ENCODE measurements around the gene CAPZB.

The CAPZB gene

DNA sequence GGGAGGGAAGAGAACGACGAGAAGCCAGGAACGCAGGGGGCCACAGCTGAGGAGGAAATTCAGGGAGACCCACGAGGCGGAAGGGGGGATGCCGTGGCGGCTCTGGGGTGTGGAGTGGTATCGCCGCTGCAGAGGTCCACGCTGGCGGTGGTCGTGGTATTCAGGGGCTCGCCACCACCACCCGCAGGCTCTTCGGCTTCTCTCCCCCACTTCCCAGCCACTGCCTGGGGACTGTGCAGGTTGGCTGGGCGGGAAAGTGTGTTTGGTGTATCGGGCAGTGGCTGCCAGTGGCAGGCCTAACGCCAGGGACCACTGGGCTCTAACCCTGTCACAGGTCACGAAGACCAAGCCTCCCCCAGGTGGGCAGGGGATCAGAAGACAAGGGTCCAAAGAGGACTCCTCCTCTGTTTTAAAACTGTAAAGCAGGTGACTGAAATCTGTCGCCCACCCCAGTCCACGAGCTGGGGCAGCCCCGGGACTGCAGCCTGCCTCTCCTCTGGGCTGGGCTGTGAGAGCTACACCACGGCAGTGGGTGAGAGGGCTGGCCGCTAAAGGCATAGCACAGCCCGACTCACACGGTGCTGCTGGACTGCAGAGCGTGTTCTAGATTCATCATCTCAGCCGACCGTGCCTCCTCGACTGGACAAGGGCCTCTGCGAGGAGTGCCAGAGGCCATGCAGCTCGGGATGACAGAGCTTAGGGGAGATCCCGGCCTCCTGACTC lies 142.3 kb downstream of the CAPZB start:
- DNase-seq = no peak

DNA sequence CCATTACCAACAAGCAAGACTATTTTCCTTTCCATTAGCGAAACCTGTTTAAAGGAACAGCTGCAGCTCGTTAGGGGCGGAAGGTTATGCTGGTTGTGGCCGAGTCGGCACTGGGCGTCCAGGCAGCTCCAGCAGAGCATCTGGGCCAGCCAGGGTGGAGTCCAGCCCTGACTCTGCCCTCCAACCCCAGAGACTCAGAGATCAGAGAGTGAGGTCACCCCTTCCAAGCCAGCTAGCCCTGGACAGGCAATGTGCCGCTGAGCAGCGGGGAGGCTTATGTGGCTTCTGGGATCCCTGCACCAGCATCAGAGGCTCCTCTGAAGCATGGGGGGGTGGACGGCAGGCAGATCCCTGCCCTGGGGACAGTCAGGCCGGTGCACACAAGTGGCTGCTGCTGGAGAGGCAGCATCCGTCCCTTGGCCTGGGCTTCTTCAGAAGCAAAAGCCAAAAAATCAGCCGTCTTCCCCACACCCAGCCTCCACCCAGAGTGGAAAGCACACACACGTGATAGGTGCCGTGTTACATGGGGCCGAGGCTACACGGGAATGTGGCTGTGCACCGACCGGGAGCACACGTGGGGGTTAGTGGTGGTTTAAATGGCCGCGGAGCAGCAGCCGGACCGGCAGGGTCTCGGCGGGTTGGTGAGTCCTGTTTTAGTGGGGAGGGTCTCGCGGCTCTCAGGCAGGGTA lies 143.1 kb downstream of the CAPZB start:
- DNase-seq = no peak

DNA sequence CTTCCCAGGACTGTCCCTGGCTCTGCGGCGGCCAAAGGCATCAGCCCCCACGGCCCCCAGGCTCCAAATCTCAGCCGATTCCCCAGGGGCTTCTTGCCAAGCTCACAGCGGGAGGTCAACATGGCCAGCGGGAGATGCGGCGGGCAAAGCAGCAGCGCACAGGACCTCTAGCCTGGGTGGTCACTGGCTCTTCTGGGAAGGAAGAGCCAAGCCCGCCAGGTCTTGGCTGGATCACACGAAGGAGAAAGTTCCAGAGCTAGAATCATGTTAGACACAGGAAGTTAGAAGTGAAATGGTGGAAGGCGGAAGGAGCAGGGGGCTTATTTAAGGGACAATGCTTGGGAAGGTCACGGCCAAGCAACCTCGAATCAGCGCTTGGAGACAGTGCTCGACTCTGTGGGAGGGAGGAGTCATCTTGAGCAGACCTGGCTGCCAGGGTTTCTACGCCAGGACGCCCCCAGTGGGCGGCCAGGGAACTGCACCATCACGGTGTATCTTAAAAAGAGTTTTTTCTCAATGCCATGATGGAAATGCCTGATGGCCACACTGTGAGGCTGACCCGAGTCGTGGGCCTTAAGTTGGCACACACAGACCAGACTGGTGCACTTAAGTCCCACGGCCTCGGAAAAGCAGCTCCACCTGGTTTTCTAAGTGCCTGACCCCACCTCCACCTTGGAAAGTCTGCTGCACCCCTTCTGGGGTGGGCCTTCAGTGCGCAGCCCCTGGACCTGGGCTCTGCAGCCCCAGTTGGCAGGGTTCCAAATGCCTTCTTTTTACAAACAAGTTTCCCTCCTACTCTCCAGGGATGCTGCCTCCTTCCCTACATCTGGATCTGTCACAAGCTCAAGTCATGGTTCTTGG lies 143.9 kb downstream of the CAPZB start:
- DNase-seq = peak; percentile 84

DNA sequence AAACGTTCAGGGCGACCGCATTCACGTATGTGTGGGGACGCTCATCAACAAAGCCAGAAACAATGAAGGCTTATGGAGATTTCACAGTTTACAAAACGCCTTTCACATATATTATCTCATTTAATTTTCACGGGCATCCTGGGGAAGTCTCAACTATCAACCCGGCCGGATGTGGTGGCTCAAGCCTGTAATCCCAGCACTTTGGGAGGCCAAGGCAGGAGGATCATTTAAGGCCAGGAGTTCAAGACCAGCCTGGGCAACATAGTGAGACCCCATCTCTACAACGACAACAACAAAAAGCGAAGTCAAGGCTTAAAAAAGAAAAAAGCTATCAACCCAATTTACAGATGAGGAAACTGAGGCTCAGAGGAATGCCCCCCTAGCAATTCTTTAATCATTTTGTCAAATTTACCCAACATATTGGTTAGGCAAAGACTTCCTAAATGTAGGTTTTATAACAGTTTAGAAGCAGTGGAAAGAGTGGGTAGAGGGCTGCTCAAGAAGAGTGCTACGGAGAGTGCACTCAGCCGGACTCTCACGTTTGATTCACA lies 144.9 kb downstream of the CAPZB start:
- DNase-seq = no peak

DNA sequence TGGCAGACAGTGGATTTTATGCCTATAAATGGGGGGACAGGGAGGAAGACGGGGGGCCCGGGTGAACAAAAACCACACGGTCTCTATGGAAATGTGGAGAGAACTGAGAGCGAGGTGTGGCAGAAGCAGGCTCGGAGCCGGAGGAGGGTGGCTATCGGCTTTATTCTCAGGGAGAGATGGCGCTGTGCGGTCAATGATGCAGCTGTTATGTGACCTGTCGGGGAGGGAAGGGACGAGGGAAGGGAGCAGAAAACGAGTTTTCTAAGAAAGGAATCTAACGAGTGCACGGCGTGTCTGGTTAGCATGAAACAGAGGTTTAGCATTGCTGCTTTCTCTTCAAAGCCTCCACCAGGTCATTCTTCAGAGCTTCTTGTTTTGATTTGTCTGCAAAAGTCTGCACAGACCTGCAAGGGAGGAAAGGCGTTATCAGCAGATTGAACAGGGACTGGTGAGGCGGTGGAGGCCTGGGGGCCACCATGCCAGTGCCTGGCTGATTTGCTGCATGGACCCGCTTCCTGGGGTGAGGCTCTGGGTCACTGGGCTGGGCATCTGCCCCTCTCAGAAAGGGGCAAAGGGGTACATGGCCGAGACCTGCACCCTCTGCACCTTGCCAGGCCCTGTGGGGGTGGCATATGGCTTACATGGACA lies 146.0 kb downstream of the CAPZB start:
- no peak for DNase-seq

DNA sequence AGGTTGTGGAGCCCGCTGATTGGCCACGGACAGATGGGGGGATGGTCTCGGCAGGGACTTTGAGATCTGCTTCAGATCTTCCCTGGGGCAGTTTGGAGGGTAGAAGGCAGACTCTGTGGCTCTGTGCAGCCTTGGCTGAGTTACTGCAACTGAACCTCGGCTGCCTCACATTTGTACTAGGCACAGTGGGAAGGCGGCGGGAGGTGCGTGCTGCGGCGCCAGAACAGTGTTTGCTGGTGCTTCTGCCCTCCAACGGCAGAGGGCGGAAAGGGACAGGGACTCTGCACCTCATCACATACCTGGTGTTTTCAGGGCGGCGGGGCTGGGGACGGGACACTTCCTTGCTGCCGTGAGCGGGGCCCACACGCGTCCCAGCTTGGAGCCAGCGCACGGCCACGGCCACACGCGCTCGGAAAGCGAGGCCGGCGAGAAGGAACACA lies 147.0 kb downstream of the CAPZB start:
- DNase-seq = no peak

DNA sequence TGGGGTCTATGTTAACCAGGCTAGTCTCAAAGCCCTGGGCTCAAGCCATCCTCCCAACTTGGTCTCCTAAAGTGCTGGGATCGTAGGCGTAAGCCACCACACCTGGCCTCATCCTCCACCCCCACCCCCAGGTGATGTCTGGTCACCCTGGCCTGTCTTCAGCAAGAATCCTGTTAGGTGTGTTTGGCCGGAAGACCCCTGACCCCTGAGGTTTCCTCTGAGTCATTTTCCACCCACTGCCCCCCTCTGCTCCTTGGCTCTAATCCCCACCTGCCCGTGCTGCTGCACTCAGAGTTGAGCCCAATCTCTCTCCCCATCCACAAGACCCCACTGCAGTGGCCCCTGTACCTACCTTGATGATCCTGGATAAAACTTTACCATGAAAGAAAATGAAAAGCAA lies 148.1 kb downstream of the CAPZB start:
- no peak for DNase-seq

DNA sequence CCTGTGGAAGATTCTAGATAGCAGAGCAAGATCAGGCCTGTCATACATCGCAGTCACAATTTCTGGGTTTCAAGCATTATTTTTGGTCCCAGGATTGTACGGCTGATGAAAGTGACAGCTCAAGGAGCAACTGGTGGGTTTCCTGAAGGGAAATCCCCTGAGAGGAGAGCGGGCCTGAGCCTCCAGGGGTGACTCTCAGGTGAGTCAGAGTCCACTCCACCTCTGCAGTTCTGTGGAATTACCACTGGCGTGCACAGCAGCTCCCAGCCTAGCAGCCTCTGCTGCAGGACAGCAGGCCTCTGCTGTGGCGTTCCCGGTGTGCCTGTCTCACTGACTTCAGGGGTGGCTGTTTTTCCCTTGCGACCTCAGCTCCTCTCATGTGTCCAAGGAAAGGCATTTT lies 148.8 kb downstream of the CAPZB start:
- no peak for DNase-seq

DNA sequence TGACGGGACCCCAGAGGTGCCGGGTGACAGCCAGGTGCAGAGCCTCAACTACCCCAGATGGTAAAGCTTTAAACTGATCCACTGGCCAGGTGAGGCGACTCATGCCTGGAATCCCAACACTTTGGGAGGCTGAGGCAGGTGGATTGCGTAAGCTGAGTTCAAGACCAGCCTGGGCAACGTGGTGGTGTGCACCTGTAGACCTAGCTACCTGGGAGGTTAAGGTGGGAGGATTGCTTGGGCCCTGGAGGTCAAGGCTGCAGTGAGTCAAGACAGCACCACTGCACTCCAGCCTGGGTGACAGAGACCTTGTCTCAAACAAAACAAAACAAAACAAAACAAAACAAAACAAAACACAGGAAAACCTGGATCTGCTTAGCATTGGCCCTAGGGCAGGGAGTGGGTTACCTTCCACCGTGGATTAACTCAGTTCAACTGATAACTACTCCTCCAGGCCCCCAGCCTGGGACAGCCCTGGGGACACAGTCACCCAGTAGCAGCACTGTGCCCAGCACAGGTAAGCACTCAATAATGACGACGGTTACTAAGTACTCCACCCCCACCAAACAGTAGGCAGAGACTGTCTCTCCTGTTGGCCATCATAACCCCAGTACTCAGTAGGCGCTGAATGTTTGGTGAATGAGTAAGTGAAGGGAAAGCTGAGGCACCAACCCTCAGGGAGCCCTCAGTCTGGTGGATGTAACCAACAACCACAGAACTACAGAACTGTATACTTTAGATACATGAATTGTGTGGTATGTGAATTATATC lies 151.6 kb downstream of the CAPZB start:
- DNase-seq = no peak

DNA sequence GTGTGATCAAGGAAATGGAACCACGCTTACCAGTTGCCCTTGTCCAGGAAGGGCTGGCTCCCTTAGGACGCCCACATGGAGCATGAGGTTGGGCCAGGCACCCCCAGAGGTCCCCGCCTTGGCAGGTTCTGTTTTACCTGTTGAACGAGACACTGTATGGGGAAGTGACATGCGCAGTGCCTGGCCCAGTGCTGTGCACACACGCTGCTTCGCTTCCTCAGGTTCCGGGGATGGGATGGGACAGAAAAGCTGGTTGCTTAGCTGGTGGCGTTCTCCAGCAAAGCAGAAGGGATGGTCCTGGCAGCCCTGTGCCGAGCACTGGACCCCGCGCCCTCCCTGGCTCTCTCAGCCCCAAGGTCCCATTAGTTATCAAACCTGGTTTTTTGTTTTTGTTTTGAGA lies 152.5 kb downstream of the CAPZB start:
- DNase-seq = no peak

DNA sequence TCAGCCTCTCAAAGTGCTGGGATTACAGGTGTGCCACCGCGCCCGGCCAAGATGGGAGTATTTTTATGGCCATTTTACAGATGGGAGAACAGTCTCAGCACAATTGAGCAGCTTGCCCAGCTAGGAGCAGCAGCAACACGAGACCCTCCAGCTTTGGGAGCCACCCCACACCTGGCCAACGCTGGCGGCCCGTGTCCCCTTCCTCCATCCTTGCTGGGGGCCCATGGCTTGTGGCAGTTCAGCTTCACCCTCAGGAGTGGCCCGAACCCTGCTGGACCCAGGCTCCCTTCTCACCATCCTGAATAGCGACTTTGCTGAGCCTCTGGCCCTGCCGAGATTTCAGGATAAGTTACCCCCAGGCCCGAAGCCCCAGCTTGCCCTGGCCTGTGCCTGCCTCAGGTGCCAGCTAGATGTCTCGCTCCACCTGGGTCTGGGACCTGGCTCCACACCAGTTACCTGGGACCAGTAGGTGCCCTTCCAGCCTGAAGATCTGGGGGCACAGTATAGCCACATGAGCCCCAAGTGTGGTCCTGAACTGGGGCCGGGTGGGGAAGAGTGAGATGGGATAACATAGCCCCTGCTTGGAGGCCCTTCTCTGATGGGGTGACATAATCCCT lies 154.0 kb downstream of the CAPZB start:
- no peak for DNase-seq

DNA sequence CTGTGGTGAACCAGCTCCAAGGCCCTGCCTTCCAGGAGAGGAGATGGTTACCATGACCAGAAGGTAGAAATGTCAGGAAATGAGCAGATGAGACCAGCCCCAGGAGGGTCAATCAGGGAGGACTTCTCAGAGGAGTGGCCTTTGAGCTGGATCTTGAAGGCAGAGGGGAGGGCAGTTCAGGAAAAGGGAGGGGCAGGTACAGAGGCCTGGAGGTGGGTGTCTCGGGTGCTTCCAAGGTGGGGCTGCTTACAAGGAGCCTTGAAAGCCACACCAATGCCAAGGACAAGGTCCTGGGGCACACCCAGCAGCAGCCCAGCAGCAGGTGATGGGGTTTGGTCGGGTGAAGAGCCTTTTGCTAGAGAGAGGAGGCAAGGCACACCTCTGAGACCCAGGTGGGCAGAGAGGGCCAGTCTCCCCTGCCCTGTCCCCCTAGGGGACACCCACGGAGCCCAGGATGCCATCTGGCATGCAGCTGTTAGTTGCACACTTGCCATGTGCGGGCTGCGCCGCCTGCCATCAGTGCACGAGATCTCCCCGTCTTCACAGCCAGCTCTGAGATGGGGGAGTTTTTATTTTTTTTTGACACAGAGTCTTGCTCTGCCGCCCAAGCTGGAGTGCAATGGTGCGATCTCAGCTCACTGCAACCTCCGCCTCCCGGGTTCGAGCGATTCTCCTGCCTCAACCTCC lies 154.7 kb downstream of the CAPZB start:
- no peak for DNase-seq

DNA sequence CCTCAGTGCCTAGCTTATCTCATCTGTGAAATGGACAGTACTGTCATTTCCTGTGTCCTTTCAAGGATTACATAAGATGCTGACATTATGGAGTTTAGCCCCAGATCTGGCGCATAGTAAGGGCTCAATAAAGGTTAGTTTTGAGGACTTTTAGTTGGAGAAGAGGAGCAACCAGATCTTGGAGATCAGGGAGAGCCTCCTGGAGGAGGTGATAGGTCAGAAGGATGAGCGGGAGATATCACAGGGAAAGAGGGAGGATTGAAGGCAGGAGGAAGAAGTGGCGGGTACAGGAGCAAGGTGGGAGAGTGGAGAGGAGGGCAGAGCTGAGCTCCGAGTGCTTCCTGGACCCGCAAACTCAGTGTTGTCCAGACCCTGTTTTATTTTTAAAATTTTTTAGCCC lies 155.7 kb downstream of the CAPZB start:
- DNase-seq = no peak

DNA sequence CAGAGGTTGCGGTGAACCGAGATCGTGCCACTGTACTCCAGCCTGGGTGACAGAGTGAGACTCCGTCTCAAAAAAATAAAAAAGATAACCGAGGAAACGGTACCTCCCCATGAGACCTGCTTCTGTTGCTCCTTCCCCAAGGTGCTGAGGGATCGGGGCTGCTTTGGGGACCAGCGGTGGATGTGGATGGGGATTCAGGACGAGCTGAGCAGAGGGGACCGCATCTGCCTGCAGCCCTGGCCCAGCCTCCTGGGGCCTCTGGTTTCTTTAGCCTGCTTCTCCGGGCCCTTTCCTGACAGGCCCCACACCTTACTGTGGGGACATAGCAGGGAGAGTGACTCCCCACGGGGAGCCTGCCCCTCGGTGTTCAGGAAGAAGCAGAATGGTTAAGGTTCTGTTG lies 156.2 kb downstream of the CAPZB start:
- no peak for DNase-seq

DNA sequence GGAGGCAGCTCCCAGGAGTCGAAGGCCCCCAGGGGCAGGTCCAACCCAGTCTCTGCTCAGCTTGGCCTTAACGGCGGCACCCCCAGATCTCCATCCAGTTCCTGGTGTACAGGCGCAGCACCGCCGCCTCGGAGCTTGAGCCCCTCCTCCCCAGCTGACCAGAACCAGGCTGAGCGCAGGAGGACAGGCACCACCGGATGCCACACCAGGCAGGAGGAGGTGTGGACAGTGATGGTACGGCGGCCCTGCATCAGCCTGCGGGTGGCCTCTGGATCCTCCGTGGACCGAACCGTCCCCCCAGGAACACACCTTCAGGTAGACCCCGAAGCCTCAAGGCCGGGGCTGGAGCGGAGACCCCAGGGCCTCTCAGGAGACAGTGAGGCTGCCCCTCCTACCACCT lies 156.9 kb downstream of the CAPZB start:
- DNase-seq = no peak

DNA sequence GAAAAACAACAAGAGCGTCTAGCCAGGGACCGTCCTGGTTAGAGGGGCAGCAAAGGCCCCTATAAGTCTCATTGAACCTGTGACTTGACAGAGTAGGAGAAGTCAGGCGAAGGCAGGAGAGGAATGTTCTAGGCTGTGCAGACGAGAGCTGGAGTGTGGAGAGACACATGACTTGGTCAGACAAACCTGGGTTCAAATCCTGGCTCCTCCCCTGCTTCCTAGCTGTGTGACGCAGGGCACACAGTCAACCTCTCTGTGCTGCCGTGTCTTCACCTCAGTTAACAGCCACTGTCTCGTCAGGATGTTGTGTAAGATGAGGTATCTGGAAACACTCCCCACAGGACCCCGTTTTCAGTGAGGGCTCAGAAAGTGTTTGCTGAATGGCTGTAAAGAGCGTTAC lies 157.6 kb downstream of the CAPZB start:
- DNase-seq = no peak

DNA sequence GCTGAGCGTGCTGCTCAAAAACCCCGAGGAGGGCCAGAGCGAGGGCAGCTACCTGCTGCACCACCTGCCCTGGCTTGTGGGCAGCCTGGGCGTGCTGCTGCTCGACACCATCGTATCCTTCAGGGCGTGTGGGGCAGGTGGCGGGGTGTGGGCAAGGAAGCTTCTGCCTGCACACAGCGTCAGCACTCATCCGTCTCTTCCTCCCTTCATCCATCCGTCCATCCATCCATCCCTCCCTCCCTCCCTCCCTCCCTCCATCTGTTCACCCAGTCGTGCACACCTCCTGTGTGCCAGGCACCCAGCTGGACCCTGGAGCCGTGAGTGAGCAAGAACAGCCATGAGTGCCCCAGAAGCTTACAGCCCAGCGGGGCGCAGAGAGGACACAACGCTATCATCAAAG lies 158.0 kb downstream of the CAPZB start:
- no peak for DNase-seq

DNA sequence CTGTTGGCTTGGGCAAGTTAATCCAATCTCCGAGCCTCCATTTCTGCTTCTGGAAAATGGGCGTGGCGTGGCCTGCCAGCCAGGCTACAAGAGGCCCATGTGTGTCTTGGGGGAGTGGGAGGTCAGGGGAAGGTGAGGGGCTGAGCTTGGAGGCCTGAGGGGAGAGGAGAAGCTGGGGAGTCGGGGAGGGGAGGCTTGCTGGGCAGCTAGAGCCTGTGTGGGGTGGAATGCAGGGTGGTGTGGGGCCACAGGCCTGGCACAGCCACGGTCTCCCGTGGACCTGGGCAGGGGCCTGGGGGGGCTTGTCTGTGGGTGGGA lies 158.6 kb downstream of the CAPZB start:
- no peak for DNase-seq

DNA sequence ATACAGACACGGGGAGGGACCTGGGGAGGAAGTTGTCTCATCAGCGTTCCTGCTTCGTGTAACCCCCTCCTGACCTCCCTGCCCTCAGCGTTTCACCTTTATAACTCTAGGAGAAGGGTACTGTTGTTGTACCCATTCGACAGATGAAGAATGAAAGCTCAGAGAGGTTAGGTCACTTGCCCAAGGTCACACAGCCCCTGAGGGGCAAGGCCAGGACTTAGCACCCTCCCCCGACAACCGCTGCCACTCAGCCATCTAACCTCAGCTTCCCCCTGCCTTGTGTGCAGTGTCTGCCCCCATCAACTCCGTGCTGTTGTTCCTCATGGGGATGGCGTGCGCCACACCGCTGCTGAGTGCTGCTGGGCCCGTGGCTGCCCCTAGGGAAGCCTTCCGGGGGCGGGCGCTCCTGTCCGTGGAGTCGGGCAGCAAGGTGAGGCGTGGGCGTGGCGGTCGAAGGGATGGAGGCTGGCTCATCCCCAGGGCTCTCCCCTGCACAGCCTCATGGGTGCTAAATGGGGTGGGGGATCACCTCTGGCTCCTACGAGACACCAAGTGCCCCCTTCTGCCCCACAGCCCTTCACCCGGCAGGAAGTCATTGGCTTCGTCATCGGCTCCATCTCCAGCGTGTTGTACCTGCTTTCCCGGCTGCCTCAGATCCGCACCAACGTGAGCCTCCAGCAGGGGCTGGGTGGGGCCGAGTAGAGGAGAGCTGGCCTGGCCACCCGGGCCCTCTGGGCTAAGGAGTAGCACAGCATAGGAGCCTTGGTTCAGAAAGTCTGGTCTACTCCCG lies 159.2 kb downstream of the CAPZB start:
- no peak for DNase-seq

DNA sequence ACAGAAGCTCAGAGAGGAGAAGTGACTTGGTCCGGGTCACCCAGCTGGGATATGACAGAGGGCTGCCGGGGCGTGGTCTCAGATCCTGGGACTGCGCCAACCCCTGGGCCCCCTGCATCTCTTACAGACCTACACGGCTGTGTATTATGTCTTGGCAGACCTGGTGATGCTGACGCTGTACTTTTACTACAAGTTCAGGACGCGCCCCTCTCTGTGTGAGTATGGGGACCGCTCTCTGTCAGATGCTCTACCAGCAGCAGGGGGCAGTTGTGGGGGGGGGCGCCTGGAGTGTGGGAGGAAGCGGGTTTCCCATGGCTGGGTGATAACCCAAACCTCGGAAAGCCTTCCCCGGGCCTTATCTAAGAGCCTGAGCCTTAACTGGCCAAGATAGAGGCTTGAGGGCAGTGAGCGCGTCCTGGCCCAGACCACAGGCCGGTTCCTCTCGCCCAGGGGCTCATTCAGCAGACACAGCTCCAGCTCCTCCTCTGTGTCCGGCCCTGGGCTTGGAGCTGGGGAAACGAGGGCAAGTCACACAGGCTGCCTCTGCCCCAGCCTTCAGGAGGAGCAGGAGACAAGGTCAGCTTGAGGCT lies 159.9 kb downstream of the CAPZB start:
- DNase-seq = no peak

All from activated CD4-positive, CD25-positive, alpha-beta regulatory T cell treated with anti-CD3 and anti-CD28 coated beads, Interleukin-2, amount 50 U/mL, for 72 hours (primary cell).